HepG2 (cell line): ENCODE measurements around the gene ECE2. TPM values are rescaled to one million over a fixed set of nuclear protein-coding genes. Genes with fewer than 3 reads are reported as not detected.
A peak's percentile ranks its signal among the peaks of the same experiment; 100 is the strongest.

ENCODE experiments used
- ATAC-seq: fragments of 200-7000 bp; cut with Tn5 transposase; 3 replicates; pipeline ENCODE4 v1.9.1; 2020; ENCODE audit warnings: mild to moderate bottlenecking, moderate library complexity
- BruUV-seq: library from RNA; stranded (reverse); fragments of 400-500 nt; replicated peaks from 2 replicates; lab custom pipeline; 2021; lab: Mats Ljungman, UMichigan
- CTCF ChIA-PET: fragments of 300-600 bp; formaldehyde crosslinking; extraction: SDS; loops from one replicate; lab custom pipeline; 2021; ENCODE audit warnings: low total read pairs, inconsistent platforms, low intra/inter-chr PET ratio; lab: Yijun Ruan, JAX
- POLR2A ChIA-PET: fragments of 350-600 bp; sonication (Branson Sonifier 250); formaldehyde crosslinking; loops from one replicate; lab custom pipeline; 2020; ENCODE audit warnings: antibody characterized with exemption, inconsistent platforms; lab: Yijun Ruan, JAX
- DNase-seq: peaks from one replicate; pipeline ENCODE4 v3.0.0-alpha.2; 2015; ENCODE audit warnings: low spot score
- FAIRE-seq: peaks from 3 replicates; lab custom pipeline; 2011; peaks lifted over from hg19 to GRCh38; lab: Jason Lieb, UNC
- H2AFZ ChIP-seq: one replicate; pipeline ENCODE4 v1.6.1; 2011; ENCODE audit warnings: low read length, inconsistent platforms
- H3K27ac ChIP-seq: fragments of 300-600 bp; 3 replicates; pipeline ENCODE4 v1.8.0; 2011; ENCODE audit warnings: mixed run types, mild to moderate bottlenecking, mixed read lengths, low read length, inconsistent platforms; ENCODE audit not compliant: insufficient read depth; ENCODE audit errors: extremely low read length
- H3K27me3 ChIP-seq, 2 experiments: fragments of 200-600 bp in 1 of 2; 2 replicates in 1 of 2; 3 replicates in 1 of 2; pipeline versions ENCODE4 v1.6.0 to v1.8.0; 2011; ENCODE audit warnings: low read length in 2 of 2, mild to moderate bottlenecking in 2 of 2, moderate library complexity in 2 of 2, inconsistent platforms in 1 of 2; ENCODE audit not compliant: insufficient read depth in 2 of 2, control insufficient read depth in 1 of 2
- H3K36me3 ChIP-seq, 2 experiments: fragments of 200-600 bp in 1 of 2; replicated peaks in 1 of 2; 2 replicates in 1 of 2; 3 replicates in 1 of 2; pipeline versions ENCODE4 v1.5.1 to v1.8.0; 2011; ENCODE audit warnings: low read length in 2 of 2, inconsistent platforms in 1 of 2; ENCODE audit not compliant: insufficient read depth in 2 of 2, control insufficient read depth in 1 of 2
- H3K4me1 ChIP-seq: 2 replicates; pipeline ENCODE4 v1.5.1; 2012; ENCODE audit warnings: low read length, inconsistent platforms; ENCODE audit not compliant: insufficient read depth
- H3K4me2 ChIP-seq: 2 replicates; pipeline ENCODE4 v1.6.0; 2011; ENCODE audit warnings: low read depth, low read length, inconsistent platforms
- H3K4me3 ChIP-seq, 3 experiments: fragments of 200-600 bp in 1 of 3; sonication (generic), shearing (Covaris generic) in 1 of 3; replicated peaks in 1 of 3; 2 replicates each; pipeline ENCODE4 v1.5.1; 2011 to 2016; ENCODE audit warnings: low read length in 3 of 3, inconsistent platforms in 2 of 3, low read depth in 2 of 3, mild to moderate bottlenecking in 2 of 3, control low read depth in 1 of 3, mixed read lengths in 1 of 3; ENCODE audit not compliant: insufficient read depth in 1 of 3
- H3K79me2 ChIP-seq: one replicate; pipeline ENCODE4 v1.6.1; 2011; ENCODE audit warnings: low read length, inconsistent platforms; ENCODE audit not compliant: insufficient read depth
- H3K9ac ChIP-seq: 2 replicates; pipeline ENCODE4 v1.6.0; 2011; ENCODE audit warnings: mild to moderate bottlenecking, low read depth, low read length, inconsistent platforms; ENCODE audit not compliant: insufficient read depth
- H3K9me3 ChIP-seq: 2 replicates; pipeline ENCODE4 v1.5.1; 2012; ENCODE audit warnings: mild to moderate bottlenecking, low read length
- H4K20me1 ChIP-seq: 2 replicates; pipeline ENCODE4 v1.6.0; 2011; ENCODE audit warnings: inconsistent platforms, mild to moderate bottlenecking, low read length, moderate library complexity; ENCODE audit not compliant: insufficient read depth
- MAZ ChIP-seq, 2 experiments: sonication (generic) in 1 of 2; formaldehyde crosslinking in 1 of 2; IDR thresholded peaks; 2 replicates each; pipeline versions ENCODE4 v1.5.0 to v1.6.1; 2012 to 2020; ENCODE audit warnings: low read depth in 2 of 2, mild to moderate bottlenecking in 2 of 2, borderline replicate concordance in 1 of 2, improper control_type of control experiment in 1 of 2, low read length in 1 of 2, missing genetic modification reagents in 1 of 2, moderate library complexity in 1 of 2
- MTF2 ChIP-seq: sonication (generic); formaldehyde crosslinking; IDR thresholded peaks from 2 replicates; pipeline ENCODE4 v1.5.0; 2020; ENCODE audit warnings: missing genetic modification reagents, borderline replicate concordance
- RBM22 ChIP-seq: fragments of 200-400 bp; formaldehyde crosslinking; optimal IDR thresholded peaks from 2 replicates; pipeline ENCODE3; 2017; ENCODE audit warnings: mild to moderate bottlenecking, low read length, moderate library complexity
- U2AF1 ChIP-seq: fragments of 200-400 bp; formaldehyde crosslinking; optimal IDR thresholded peaks from 2 replicates; pipeline ENCODE3; 2017; ENCODE audit warnings: mild to moderate bottlenecking, low read depth, low read length
- UBTF ChIP-seq: sonication (generic); formaldehyde crosslinking; IDR thresholded peaks from 2 replicates; pipeline ENCODE4 v1.4.0; 2020; ENCODE audit warnings: mild to moderate bottlenecking, missing genetic modification reagents
- ZFY ChIP-seq: sonication (generic); formaldehyde crosslinking; IDR thresholded peaks from 2 replicates; pipeline ENCODE4 v1.4.0; 2020; ENCODE audit warnings: missing genetic modification reagents
- ZNF121 ChIP-seq: sonication (generic); formaldehyde crosslinking; IDR thresholded peaks from 2 replicates; pipeline ENCODE4 v1.5.0; 2020; ENCODE audit warnings: mild to moderate bottlenecking, missing genetic modification reagents
- WGBS: methylation state at CpG from one replicate; pipeline ENCODE4 v1.1.6; 2017; ENCODE audit warnings: low lambda C conversion rate; 5-methylcytosine and 5-hydroxymethylcytosine counted together
- in situ Hi-C: cut with HindIII; loops from 2 replicates; pipeline ENCODE4 v1.10.0; 2017; ENCODE audit warnings: low pct_unique_long_range_greater_than_20kb; ENCODE audit not compliant: extremely low pct_ligation_motif_present
- intact Hi-C: fragments of 100-400 bp; cut with micrococcal nuclease; formaldehyde crosslinking; loops from one replicate; pipeline ENCODE4 v1.10.0; 2022; ENCODE audit not compliant: unreplicated experiment
- polyA plus RNA-seq, 8 experiments: library from polyadenylated mRNA; depleted of rRNA in 3 of 8; stranded (reverse) in 7 of 8; unstranded in 1 of 8; fragments of >200 nt; fragmentation: Illumina TruSeq in 4 of 8; extraction: Trizol in 4 of 8; gene quantifications; 2 replicates each; pipeline versions ENCODE4 v1.2.1 to v1.2.3, GENCODE V29; 2011 to 2016; ENCODE audit warnings: low read depth in 4 of 8, missing spikeins in 1 of 8, mixed read lengths in 1 of 8; ENCODE audit not compliant: insufficient read depth in 1 of 8
- total RNA-seq, 5 experiments: library from RNA; depleted of rRNA; stranded (reverse); fragments of >200 nt; fragmentation: Illumina TruSeq; extraction: Trizol; gene quantifications; 2 replicates each; pipeline ENCODE4 v1.2.3, GENCODE V29; 2016; ENCODE audit warnings: low read depth in 1 of 5
- TF ChIP-seq, protein P1 (sequence below): sonication (generic); formaldehyde crosslinking; IDR thresholded peaks from 2 replicates; pipeline ENCODE4 v1.4.0; 2020; ENCODE audit warnings: missing genetic modification reagents

The ECE2 gene
- total and polyA plus RNA-seq, 2 of the 13 experiments (the other 11 are each of a cell fraction or from before 2014, with no cell fraction given): not detected

DNA sequence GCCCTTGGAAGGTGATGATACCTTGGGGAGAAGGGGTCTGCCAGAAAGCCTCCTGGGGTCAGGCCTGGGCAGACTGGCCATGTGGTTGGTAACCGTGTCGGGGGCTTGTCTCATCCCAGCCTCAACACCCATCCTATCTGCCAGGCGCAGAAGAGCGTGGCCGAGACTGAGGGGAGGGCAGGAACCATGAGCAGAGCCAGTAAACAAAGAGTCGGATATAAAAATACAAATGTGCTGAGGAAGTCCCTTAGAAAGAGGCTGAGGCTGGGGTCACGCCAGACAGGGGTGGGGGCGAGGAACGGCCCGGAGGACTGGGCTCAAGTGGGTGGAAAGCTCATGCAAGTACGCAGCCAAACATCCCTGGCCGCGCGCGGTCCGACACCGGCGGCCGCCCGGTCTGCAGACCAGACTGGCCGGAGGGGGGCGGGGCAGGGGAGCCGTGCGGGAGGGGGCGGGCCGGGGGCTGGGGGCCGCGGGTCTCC lies 16.4 kb upstream of the ECE2 start:
- Histone ChIP-seq H3K9me3 (no peaks in the 10 kb centered on the region), H2AFZ (no peak overlapping the region), H3K9ac (no peak overlapping the region)
- no peak for TF ChIP-seq MTF2 (CRISPR knock-in tag)
- TF ChIP-seq RBM22: peak; percentile 31
- TF ChIP-seq, all 625 proteins: peak for 1
- FAIRE-seq (no peak), ATAC-seq (no peak), DNase-seq (no peak)
- no TSS peak for BruUV-seq
- ChIA-PET CTCF (no interaction called here), POLR2A (interaction anchor here (1.6 kb wide), 1 partner anchor 9 kb away, joined by 8 read pairs; no protein-coding TSS in a partner anchor)
- intact Hi-C loops: no loop called here
- Histone ChIP-seq H3K4me2 (no peak overlapping the region), H3K36me3 (0 out of 5 replicates have a peak, but pooled peaks cover 0 to 1% of the 10 kb centered on the region in 2 experiments), H3K27me3 (peaks cover 3 to 27% of the 10 kb centered on the region in 2 experiments), H3K79me2 (peaks cover 1% of the 10 kb centered on the region), H3K4me1 (peaks cover 24% of the 10 kb centered on the region), H4K20me1 (peaks cover 12% of the 10 kb centered on the region; the same call in 1 of the 2 replicates), H3K4me3 (no peak overlapping the region), H3K27ac (no peak overlapping the region)
- in situ Hi-C loops: no loop called here
- whole genome bisulfite sequencing: 70% methylated on average over 11 of the region's 28 CpGs

DNA sequence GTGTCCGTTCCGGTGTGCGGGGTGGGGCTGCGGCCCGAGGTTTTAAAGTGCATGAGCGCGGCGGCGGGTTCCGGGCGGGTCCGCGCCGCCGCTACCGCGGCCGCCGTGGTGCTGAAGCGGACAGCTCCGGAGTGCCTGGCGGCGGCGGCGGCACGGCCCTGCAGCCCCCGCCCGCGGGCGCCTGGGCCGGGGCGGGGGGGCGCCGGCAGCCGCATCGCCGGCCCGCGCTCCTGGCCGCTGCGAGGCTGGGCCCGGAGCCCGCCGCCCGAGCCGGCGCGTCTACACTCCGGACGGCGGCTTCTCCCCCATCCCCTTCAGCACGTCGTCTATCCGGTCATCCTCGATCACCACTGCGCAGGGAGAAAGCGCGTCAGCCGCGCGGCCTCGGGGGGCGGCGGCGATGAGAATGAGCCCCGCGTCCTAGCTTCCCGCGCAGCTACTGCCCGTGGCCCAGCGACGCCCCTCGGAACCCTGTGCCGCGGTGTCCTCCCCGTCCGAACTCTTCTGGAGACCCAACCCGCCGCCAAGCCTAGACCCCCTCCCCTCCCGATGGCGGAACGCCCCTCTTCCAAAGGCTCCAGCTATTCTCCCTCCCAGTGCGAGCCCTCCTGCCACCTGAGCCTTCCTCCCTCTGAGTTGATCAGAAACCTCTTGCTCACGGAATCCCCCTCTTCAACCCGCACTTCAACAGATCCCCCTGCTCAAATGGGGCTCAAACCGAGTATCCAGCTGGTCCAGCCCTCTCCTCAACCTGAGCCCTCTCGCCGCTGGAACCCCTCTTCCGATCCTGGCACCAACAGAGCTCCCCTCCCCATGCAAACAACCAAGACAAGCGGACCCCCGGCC lies 15.7 kb upstream of the ECE2 start:
- BruUV-seq: no TSS peak
- FAIRE-seq: no peak
- ChIA-PET CTCF (no interaction called here), POLR2A (interaction anchor here (1.6 kb wide), 1 partner anchor 10 kb away, joined by 8 read pairs; no protein-coding TSS in a partner anchor)
- Histone ChIP-seq H3K9ac (no peak overlapping the region), H4K20me1 (peaks cover 12% of the 10 kb centered on the region; the same call in 1 of the 2 replicates), H3K4me1 (peaks cover 24% of the 10 kb centered on the region), H3K79me2 (peaks cover 1% of the 10 kb centered on the region), H3K27ac (no peak overlapping the region), H3K4me2 (peak overlapping the region; percentile 84), H3K4me3 (peak overlapping the region; percentile 61 to 73 (median 62)), H3K27me3 (peaks cover 3 to 27% of the 10 kb centered on the region in 2 experiments), H2AFZ (no peak overlapping the region), H3K9me3 (no peaks in the 10 kb centered on the region), H3K36me3 (0 out of 5 replicates have a peak, but pooled peaks cover 0 to 1% of the 10 kb centered on the region in 2 experiments)
- ATAC-seq: peak; percentile 35
- DNase-seq: no peak
- in situ Hi-C loops (no loop called here), intact Hi-C loops (no loop called here)
- 5% methylated on average over 12 of the region's 91 CpGs for WGBS
- no peak for TF ChIP-seq U2AF1
- TF ChIP-seq MAZ (IDR thresholded peaks at IDR 0.05; ENCODE audit: borderline replicate concordance, low read depth, low read length): no peak
- TF ChIP-seq MAZ (CRISPR knock-in tag; IDR thresholded peaks at IDR 0.05; ENCODE audit: low read depth): 0 out of 2 replicates have a peak, but pooled peaks have one; percentile 12
- 0 out of 2 replicates have a peak, but pooled peaks have one; percentile 19 for TF ChIP-seq ZFY (CRISPR knock-in tag)
- TF ChIP-seq ZNF121 (CRISPR knock-in tag): no peak
- peak; percentile 27; the same call in 1 of the 2 replicates for TF ChIP-seq UBTF (CRISPR knock-in tag)
- TF ChIP-seq, protein P1, sequence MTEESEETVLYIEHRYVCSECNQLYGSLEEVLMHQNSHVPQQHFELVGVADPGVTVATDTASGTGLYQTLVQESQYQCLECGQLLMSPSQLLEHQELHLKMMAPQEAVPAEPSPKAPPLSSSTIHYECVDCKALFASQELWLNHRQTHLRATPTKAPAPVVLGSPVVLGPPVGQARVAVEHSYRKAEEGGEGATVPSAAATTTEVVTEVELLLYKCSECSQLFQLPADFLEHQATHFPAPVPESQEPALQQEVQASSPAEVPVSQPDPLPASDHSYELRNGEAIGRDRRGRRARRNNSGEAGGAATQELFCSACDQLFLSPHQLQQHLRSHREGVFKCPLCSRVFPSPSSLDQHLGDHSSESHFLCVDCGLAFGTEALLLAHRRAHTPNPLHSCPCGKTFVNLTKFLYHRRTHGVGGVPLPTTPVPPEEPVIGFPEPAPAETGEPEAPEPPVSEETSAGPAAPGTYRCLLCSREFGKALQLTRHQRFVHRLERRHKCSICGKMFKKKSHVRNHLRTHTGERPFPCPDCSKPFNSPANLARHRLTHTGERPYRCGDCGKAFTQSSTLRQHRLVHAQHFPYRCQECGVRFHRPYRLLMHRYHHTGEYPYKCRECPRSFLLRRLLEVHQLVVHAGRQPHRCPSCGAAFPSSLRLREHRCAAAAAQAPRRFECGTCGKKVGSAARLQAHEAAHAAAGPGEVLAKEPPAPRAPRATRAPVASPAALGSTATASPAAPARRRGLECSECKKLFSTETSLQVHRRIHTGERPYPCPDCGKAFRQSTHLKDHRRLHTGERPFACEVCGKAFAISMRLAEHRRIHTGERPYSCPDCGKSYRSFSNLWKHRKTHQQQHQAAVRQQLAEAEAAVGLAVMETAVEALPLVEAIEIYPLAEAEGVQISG (CRISPR knock-in tag): 0 out of 2 replicates have a peak, but pooled peaks have one; percentile 16
